AG09319 (cell line): ENCODE data around the gene KCNJ11.

Experiments used
- DNase-seq: peaks from one replicate; pipeline ENCODE4 v3.0.0-alpha.2; 2010; ENCODE audit warnings: low read depth; ENCODE audit errors: extremely low read depth
- CTCF ChIP-seq: IDR thresholded peaks from 2 replicates; pipeline ENCODE4 v1.5.1; 2011; ENCODE audit warnings: low read depth, mild to moderate bottlenecking, inconsistent platforms, low read length, moderate library complexity

The KCNJ11 gene

GRCh38 chr11:17395978-17396377 is 7.5 kb upstream of the KCNJ11 start:
- no peak for TF ChIP-seq CTCF
- no peak for DNase-seq

DNA sequence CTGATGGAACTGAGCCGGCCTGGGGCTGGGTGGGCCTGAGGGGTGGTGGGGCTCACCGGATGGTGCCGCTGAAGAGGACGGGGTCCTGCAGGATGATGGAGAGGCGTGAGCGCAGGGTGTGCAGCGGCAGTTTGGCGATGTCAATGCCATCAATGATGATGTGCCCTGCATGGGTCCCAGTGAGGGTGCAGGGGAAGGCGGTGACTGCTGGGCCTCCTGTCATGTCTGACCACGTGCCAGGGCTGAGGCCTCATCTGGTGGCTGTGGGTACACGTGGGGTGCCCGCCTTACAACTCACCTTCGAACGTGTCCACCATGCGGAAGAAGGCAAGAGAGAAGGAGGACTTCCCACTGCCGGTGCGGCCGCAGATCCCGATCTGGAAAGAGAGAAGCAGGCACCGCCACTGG is 7.1 kb upstream of the KCNJ11 start:
- no peak for DNase-seq
- TF ChIP-seq CTCF, result no peak

GRCh38 chr11:17394743-17395390 is 6.4 kb upstream of the KCNJ11 start:
- no peak for TF ChIP-seq CTCF
- no peak for DNase-seq

DNA sequence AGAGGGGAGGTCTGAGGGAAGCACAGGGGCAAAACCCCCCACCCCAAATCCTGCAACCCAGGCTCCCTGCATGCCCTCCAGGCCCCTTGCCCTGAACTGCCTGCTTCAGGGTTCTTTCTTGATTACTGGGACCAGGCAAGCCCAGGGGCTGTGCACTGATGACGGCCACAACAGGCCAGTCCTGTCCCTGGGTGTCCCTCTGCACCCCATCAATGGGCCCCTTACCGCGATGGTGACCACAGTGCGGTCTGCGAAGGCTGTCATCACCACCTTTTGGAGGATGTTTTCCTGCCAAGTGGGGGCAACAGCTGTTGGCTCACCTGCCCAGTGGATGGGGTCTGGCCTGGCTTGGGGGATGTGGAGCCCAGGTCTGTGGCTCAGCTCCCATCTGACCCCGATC is 5.0 kb upstream of the KCNJ11 start:
- TF ChIP-seq CTCF, result no peak
- no peak for DNase-seq

DNA sequence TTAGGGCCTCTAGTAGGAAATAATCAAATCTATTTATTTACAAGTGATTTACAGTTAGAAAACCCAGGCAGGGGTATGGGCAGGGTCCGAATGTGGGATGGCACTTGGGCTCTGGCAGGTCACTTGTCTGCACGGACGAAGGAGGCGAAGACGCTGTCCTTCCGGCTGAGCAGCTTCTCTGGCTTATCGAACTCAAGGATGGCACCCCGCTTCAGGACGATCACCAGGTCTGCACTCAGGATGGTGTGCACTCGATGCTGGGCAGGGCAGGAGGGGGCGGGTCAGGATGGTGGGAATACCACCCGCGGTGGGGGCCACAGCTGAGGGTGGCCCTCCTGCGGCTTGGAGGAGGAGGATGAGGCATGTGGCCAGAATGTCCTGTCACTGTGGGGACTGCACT is 4.4 kb upstream of the KCNJ11 start:
- TF ChIP-seq CTCF, result no peak
- no peak for DNase-seq

- no peak for TF ChIP-seq CTCF
- no peak for DNase-seq
Measured at GRCh38 chr11:17391493-17392355, 3.3 kb upstream of the KCNJ11 start.

- TF ChIP-seq CTCF, result no peak
- no peak for DNase-seq
Measured at GRCh38 chr11:17389957-17390649, 1.6 kb upstream of the KCNJ11 start.
